Measurements from ENCODE around the gene TANK.

- no peak for TF ChIP-seq CTCF (conservative IDR thresholded peaks at IDR 0.05; ENCODE audit: low read depth, low read length)
- no peak for TF ChIP-seq EZH2 (IDR thresholded peaks at IDR 0.05; ENCODE audit: borderline replicate concordance, low read depth, low read length, poor library complexity, severe bottlenecking)
Measured at GRCh38 chr2:161117506-161117905, 42.7 kb upstream of the TANK start.
